GM13976 (cell line): Measurements from ENCODE around the gene ATRN.

ENCODE experiments used
- DNase-seq: peaks from one replicate; pipeline ENCODE4 v3.0.0; 2012; ENCODE audit warnings: low spot score
- in situ Hi-C: fragments of 300-500 bp; cut with MboI; formaldehyde crosslinking; loops from one replicate; pipeline ENCODE4 v1.12.0; 2022; ENCODE audit warnings: low sequenced_read_pairs, mixed read lengths, inconsistent platforms; ENCODE audit not compliant: unreplicated experiment
- TF ChIP-seq, protein P1 (sequence below): IDR thresholded peaks from 2 replicates; pipeline ENCODE4 v1.5.1; 2012; ENCODE audit warnings: borderline replicate concordance, mild to moderate bottlenecking; ENCODE audit not compliant: insufficient read depth; ENCODE audit errors: extremely low read depth, missing control alignments, control extremely low read depth

ATRN gene

GRCh38 chr20:3629893-3630292 is 159.1 kb downstream of the ATRN start:
- in situ Hi-C loops = no loop called here
- TF ChIP-seq, protein P1, sequence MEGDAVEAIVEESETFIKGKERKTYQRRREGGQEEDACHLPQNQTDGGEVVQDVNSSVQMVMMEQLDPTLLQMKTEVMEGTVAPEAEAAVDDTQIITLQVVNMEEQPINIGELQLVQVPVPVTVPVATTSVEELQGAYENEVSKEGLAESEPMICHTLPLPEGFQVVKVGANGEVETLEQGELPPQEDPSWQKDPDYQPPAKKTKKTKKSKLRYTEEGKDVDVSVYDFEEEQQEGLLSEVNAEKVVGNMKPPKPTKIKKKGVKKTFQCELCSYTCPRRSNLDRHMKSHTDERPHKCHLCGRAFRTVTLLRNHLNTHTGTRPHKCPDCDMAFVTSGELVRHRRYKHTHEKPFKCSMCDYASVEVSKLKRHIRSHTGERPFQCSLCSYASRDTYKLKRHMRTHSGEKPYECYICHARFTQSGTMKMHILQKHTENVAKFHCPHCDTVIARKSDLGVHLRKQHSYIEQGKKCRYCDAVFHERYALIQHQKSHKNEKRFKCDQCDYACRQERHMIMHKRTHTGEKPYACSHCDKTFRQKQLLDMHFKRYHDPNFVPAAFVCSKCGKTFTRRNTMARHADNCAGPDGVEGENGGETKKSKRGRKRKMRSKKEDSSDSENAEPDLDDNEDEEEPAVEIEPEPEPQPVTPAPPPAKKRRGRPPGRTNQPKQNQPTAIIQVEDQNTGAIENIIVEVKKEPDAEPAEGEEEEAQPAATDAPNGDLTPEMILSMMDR = no peak
- no peak for DNase-seq

- in situ Hi-C loops = no loop called here
- TF ChIP-seq, protein P1 = no peak
- no peak for DNase-seq
Measured at GRCh38 chr20:3630429-3630828, 159.6 kb downstream of the ATRN start.

- TF ChIP-seq, protein P1 = no peak
- in situ Hi-C loops = no loop called here
- no peak for DNase-seq
Measured at GRCh38 chr20:3631534-3631933, 160.7 kb downstream of the ATRN start.

DNA sequence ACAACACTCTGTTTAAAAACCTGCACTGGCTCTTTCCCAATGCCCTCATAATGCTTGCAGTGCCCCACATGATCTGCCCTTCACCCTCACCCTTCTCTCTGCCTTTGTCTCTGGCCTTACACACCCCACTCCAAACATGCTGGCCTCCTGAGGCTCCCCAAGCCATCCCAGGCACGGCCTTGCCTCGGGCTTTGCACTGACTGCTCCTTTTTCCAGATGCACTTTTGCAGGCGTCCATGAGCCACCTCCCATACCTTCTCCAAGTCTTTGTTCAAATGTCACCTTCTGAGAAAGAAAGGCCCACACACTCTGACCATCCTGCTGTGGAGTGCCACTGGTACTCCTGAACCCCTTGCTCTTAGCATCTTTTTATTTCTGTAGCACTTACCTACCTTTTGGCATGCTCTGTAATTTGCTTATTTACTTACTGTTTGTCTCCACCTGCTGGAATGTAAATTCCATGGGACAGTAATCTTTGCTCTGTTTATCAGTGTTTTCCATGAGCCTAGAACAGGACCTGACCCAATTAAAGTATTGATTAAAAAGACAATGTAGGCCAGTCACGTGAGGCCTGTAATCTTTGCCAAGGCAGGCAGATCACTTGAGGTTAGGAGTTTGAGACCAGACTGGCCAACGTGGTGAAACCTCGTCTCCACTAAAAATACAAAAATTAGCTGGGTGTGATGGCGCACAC is 161.6 kb downstream of the ATRN start:
- no peak for DNase-seq
- TF ChIP-seq, protein P1 = no peak
- in situ Hi-C loops = no loop called here

DNA sequence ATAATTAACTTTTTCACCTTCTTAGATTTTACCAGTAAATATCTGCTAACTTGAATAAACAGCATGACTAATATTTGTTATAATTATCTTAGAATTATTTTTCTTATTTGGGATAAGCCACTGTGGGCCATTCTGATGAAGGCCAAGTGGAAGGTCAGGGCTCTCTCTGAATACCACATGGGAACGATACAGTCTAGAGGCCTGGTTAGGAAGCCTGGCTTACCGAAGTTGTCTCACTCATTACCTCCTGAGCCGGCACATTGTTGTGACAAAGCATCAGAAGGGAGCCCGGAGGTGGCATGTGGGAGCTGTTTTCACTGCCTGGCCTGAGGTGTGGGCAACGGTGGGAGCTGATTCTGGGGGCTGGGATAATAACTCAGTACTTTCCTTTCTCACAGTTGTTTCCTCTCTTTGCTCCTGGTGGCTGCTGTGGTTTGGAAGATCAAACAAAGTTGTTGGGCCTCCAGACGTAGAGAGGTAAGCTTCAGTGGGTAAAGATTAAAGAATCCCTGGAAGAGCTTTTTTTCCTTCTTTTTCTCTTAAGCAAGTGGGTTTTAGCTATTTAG is 163.2 kb downstream of the ATRN start:
- in situ Hi-C loops = no loop called here
- TF ChIP-seq, protein P1 = no peak

GRCh38 chr20:3635346-3635745 is 164.5 kb downstream of the ATRN start:
- in situ Hi-C loops = no loop called here
- TF ChIP-seq, protein P1 = no peak
- no peak for DNase-seq

More for the DNA sequence above, 163.2 kb downstream of the ATRN start:
- no peak for DNase-seq

DNA sequence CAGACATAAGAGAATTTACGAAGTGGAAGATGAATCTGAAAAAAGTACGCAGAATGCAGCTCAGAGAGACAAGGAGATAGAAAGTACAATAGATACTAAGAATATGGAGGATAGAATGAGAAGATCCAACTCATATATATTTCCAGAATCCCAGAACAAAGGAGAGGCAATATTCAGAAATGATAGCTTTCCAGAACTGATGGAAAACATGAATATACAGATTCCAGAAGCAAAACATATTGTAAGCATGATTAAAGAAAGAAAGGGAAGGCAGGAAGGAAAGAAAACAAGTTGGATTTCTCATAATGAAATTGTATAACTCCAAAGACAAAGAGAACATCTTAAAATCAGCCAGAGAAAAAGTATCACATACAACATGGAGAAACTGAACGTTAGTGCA is 169.4 kb downstream of the ATRN start:
- DNase-seq = no peak
- in situ Hi-C loops = no loop called here
- TF ChIP-seq, protein P1 = no peak
